Kidney epithelial cell (primary cell): ENCODE results near the gene PGLYRP2. TPM values are rescaled to one million over a fixed set of nuclear protein-coding genes. Genes with fewer than 3 reads are reported as not detected.

ENCODE experiments used
- DNase-seq: peaks from one replicate; pipeline ENCODE4 v3.0.0-alpha.2; 2010; ENCODE audit warnings: low read depth
- H3K27me3 ChIP-seq: 2 replicates; pipeline ENCODE4 v1.6.0; 2011; ENCODE audit warnings: low read length; ENCODE audit not compliant: control insufficient read depth, insufficient read depth
- H3K36me3 ChIP-seq: 2 replicates; pipeline ENCODE4 v1.5.1; 2011; ENCODE audit warnings: low read length; ENCODE audit not compliant: control insufficient read depth, insufficient read depth
- H3K4me3 ChIP-seq: 2 replicates; pipeline ENCODE4 v1.5.1; 2011; ENCODE audit warnings: low read depth, mild to moderate bottlenecking, control low read depth, low read length
- CTCF ChIP-seq: IDR thresholded peaks from 2 replicates; pipeline ENCODE4 v1.5.1; 2011; ENCODE audit warnings: mild to moderate bottlenecking, moderate library complexity, low read length, control low read depth, inconsistent platforms; ENCODE audit not compliant: insufficient read depth, poor library complexity, severe bottlenecking
- total RNA-seq: library from RNA; depleted of rRNA; stranded (reverse); fragments of >200 nt; gene quantifications from 2 replicates; pipeline ENCODE4 v1.2.3, GENCODE V29; 2015

The PGLYRP2 gene
- total RNA-seq, 1 donor from 2014 or later = not detected

- no peaks in the 10 kb centered on the region for H3K27me3 ChIP-seq
- peaks cover 3% of the 10 kb centered on the region for H3K36me3 ChIP-seq
- no peak for TF ChIP-seq CTCF
- no peak for DNase-seq
- H3K4me3 ChIP-seq = no peak overlapping the region
Observed at GRCh38 chr19:15430526-15431120, 48.7 kb downstream of the PGLYRP2 start.

- H3K36me3 ChIP-seq = peaks cover 3% of the 10 kb centered on the region
- H3K27me3 ChIP-seq = no peaks in the 10 kb centered on the region
- no peak overlapping the region for H3K4me3 ChIP-seq
- no peak for DNase-seq
- TF ChIP-seq CTCF = no peak
Observed at GRCh38 chr19:15429825-15430467, 49.4 kb downstream of the PGLYRP2 start.

GRCh38 chr19:15428956-15429824 is 50.1 kb downstream of the PGLYRP2 start:
- Histone ChIP-seq H3K36me3 (peaks cover 3% of the 10 kb centered on the region), H3K4me3 (no peak overlapping the region), H3K27me3 (no peaks in the 10 kb centered on the region)
- TF ChIP-seq CTCF = no peak
- DNase-seq = no peak

- H3K36me3 ChIP-seq = peaks cover 5% of the 10 kb centered on the region
- no peak overlapping the region for H3K4me3 ChIP-seq
- no peaks in the 10 kb centered on the region for H3K27me3 ChIP-seq
- no peak for DNase-seq
- no peak for TF ChIP-seq CTCF
Observed at GRCh38 chr19:15427991-15428471, 51.3 kb downstream of the PGLYRP2 start.

- TF ChIP-seq CTCF = no peak
- H3K27me3 ChIP-seq = no peaks in the 10 kb centered on the region
- DNase-seq = no peak
- H3K4me3 ChIP-seq = no peak overlapping the region
- peaks cover 5% of the 10 kb centered on the region for H3K36me3 ChIP-seq
Observed at GRCh38 chr19:15427350-15427700, 52.0 kb downstream of the PGLYRP2 start.
